K562 (cell line): ENCODE results near the gene ENPP6. TPM values are rescaled to one million over a fixed set of nuclear protein-coding genes. Genes with fewer than 3 reads are reported as not detected.
A peak's percentile ranks its signal among the peaks of the same experiment; 100 is the strongest.

ENCODE experiments used
- ATAC-seq: fragments of 200-7000 bp; cut with Tn5 transposase; 3 replicates; pipeline ENCODE4 v1.9.1; 2020; ENCODE audit warnings: moderate library complexity
- Bru-seq: library from RNA; stranded (reverse); fragments of 400-500 nt; gene quantifications from one replicate; lab custom pipeline; 2021; lab: Mats Ljungman, UMichigan
- BruChase-seq, 2 experiments: library from RNA; stranded (reverse); fragments of 400-500 nt; gene quantifications; one replicate each; lab custom pipeline; 2021; lab: Mats Ljungman, UMichigan
- BruUV-seq: library from RNA; stranded (reverse); fragments of 400-500 nt; replicated peaks from 2 replicates; lab custom pipeline; 2021; lab: Mats Ljungman, UMichigan
- CTCF ChIA-PET: fragments of 300-600 bp; formaldehyde crosslinking; extraction: SDS; loops from one replicate; lab custom pipeline; 2021; ENCODE audit warnings: low intra/inter-chr PET ratio; lab: Yijun Ruan, JAX
- POLR2A ChIA-PET: fragments of 300-600, 350-650 bp; sonication (Branson Sonifier 250); formaldehyde crosslinking; extraction: SDS; loops from one replicate; lab custom pipeline; 2021; ENCODE audit warnings: antibody characterized with exemption, inconsistent platforms; lab: Yijun Ruan, JAX
- DNase-seq, 4 experiments: peaks; one replicate each; pipeline versions ENCODE4 v3.0.0 to v3.0.0-alpha.2; 2011 to 2018; ENCODE audit warnings: low spot score in 3 of 4, mixed read lengths in 3 of 4; ENCODE audit errors: extremely low read depth in 1 of 4
- FAIRE-seq: peaks from 2 replicates; lab custom pipeline; 2011; peaks lifted over from hg19 to GRCh38; lab: Jason Lieb, UNC
- H2AFZ ChIP-seq: 2 replicates; pipeline ENCODE4 v1.6.0; 2011; ENCODE audit warnings: low read depth, low read length, control low read depth, inconsistent platforms
- H3K27ac ChIP-seq: fragments of 200-600 bp; 3 replicates; pipeline ENCODE4 v1.8.0; 2011; ENCODE audit warnings: low read depth, mild to moderate bottlenecking, control low read depth, inconsistent platforms, low read length, moderate library complexity, mixed read lengths; ENCODE audit errors: extremely low read depth
- H3K27me3 ChIP-seq, 2 experiments: fragments of 300-600 bp in 1 of 2; 2 replicates in 1 of 2; 3 replicates in 1 of 2; pipeline versions ENCODE4 v1.6.0 to v1.8.0; 2011; ENCODE audit warnings: inconsistent platforms in 2 of 2, low read length in 2 of 2, mild to moderate bottlenecking in 1 of 2, mixed read lengths in 1 of 2, moderate library complexity in 1 of 2; ENCODE audit not compliant: control insufficient read depth in 2 of 2, insufficient read depth in 2 of 2
- H3K36me3 ChIP-seq: fragments of 300-600 bp; 3 replicates; pipeline ENCODE4 v1.8.0; 2011; ENCODE audit warnings: mild to moderate bottlenecking, low read length, inconsistent platforms; ENCODE audit not compliant: control insufficient read depth, insufficient read depth
- H3K4me1 ChIP-seq, 2 experiments: fragments of 200-600 bp in 1 of 2; replicated peaks in 1 of 2; 2 replicates in 1 of 2; 3 replicates in 1 of 2; pipeline versions ENCODE4 v1.5.1 to v1.8.0; 2011; ENCODE audit warnings: inconsistent platforms in 2 of 2, low read length in 2 of 2, mild to moderate bottlenecking in 1 of 2, mixed read lengths in 1 of 2, moderate library complexity in 1 of 2; ENCODE audit not compliant: control insufficient read depth in 2 of 2, insufficient read depth in 2 of 2
- H3K4me2 ChIP-seq: 2 replicates; pipeline ENCODE4 v1.6.1; 2011; ENCODE audit warnings: low read length, control low read depth, inconsistent platforms, mixed read lengths; ENCODE audit not compliant: insufficient read depth
- H3K4me3 ChIP-seq: fragments of 200-600 bp; sonication (generic), shearing (Covaris generic); 2 replicates; pipeline ENCODE4 v1.5.1; 2016; ENCODE audit warnings: control low read depth, inconsistent platforms
- H3K79me2 ChIP-seq: fragments of 200-600 bp; 3 replicates; pipeline ENCODE4 v1.8.0; 2011; ENCODE audit warnings: low read length, inconsistent platforms; ENCODE audit not compliant: control insufficient read depth, insufficient read depth
- H3K9ac ChIP-seq, 2 experiments: 2 replicates each; pipeline versions ENCODE4 v1.6.0 to v1.6.1; 2011; ENCODE audit warnings: low read depth in 2 of 2, low read length in 2 of 2, control low read depth in 1 of 2, inconsistent platforms in 1 of 2, mild to moderate bottlenecking in 1 of 2, mixed read lengths in 1 of 2; ENCODE audit not compliant: insufficient read depth in 1 of 2
- H3K9me1 ChIP-seq: one replicate; pipeline ENCODE4 v1.6.0; 2011; ENCODE audit warnings: inconsistent platforms, mild to moderate bottlenecking, low read length, moderate library complexity; ENCODE audit not compliant: control insufficient read depth, insufficient read depth
- H3K9me3 ChIP-seq: replicated peaks from 2 replicates; pipeline ENCODE4 v1.5.1; 2011; ENCODE audit warnings: low read depth, low read length, inconsistent platforms; ENCODE audit not compliant: control insufficient read depth, insufficient read depth
- H4K20me1 ChIP-seq: replicated peaks from 2 replicates; pipeline ENCODE4 v1.6.1; 2011; ENCODE audit warnings: low read length, inconsistent platforms, mixed read lengths; ENCODE audit not compliant: control insufficient read depth, insufficient read depth
- PCBP2 ChIP-seq: fragments of 200-400 bp; formaldehyde crosslinking; IDR thresholded peaks from 2 replicates; pipeline ENCODE4 v1.6.1; 2018; ENCODE audit warnings: low read length, low read depth, mild to moderate bottlenecking, moderate library complexity; ENCODE audit not compliant: poor library complexity, severe bottlenecking
- POLR2AphosphoS2 ChIP-seq: IDR thresholded peaks from 2 replicates; pipeline ENCODE4 v1.6.1; 2012; ENCODE audit warnings: low read length, improper control_type of control experiment
- RBM15 ChIP-seq: fragments of 200-400 bp; formaldehyde crosslinking; IDR thresholded peaks from 2 replicates; pipeline ENCODE4 v1.6.1; 2018; ENCODE audit warnings: mild to moderate bottlenecking, low read length, moderate library complexity; ENCODE audit not compliant: insufficient read depth
- ZBTB17 ChIP-seq: fragments of 450-650 bp; formaldehyde crosslinking; IDR thresholded peaks from 2 replicates; pipeline ENCODE4 v1.4.0; 2020; ENCODE audit warnings: mild to moderate bottlenecking
- WGBS: fragments of 100-300 bp; shearing (Covaris generic); methylation state at CpG from one replicate; pipeline ENCODE4 v1.1.6; 2016; ENCODE audit warnings: low coverage, mixed read lengths; ENCODE audit not compliant: insufficient coverage; ENCODE audit errors: missing lambda C conversion rate; 5-methylcytosine and 5-hydroxymethylcytosine counted together
- in situ Hi-C: fragments of 300-500 bp; cut with MboI; formaldehyde crosslinking; loops from 4 replicates; pipeline ENCODE4 v1.15.0; 2018; ENCODE audit warnings: inconsistent platforms, mixed read lengths
- intact Hi-C: fragments of 100-400 bp; cut with micrococcal nuclease; formaldehyde crosslinking; loops from 2 replicates; pipeline ENCODE4 v1.14.2; 2022
- long read RNA-seq, 3 experiments: library from polyadenylated mRNA in 2 of 3; library from RNA in 1 of 3; unstranded in 2 of 3; stranded (forward) in 1 of 3; transcript quantifications; one replicate each; pipeline ENCODE4 v2.0.0, GENCODE V29; 2019 to 2022
- polyA minus RNA-seq, 3 experiments: library from RNA; depleted of rRNA, polyadenylated mRNA; stranded (reverse); fragments of >200 nt; gene quantifications; 2 replicates each; pipeline ENCODE4 v1.2.3, GENCODE V29; 2011
- polyA plus RNA-seq, 8 experiments: library from polyadenylated mRNA; depleted of rRNA in 4 of 8; stranded (reverse) in 5 of 8; unstranded in 3 of 8; fragments of >200 nt; fragmentation: Nextera tagmentation in 2 of 8; fragmentation: Illumina TruSeq in 1 of 8; extraction: Ambion mirVana in 2 of 8; extraction: Trizol in 1 of 8; gene quantifications; 2 replicates each; pipeline versions ENCODE4 v1.2.1 to v1.2.3, GENCODE V29; 2011 to 2014; ENCODE audit warnings: inconsistent platforms in 1 of 8, missing spikeins in 1 of 8
- total RNA-seq, 7 experiments: library from RNA; depleted of rRNA in 6 of 7; stranded (reverse); fragments of >200 nt in 6 of 7; fragmentation: Illumina TruSeq in 2 of 7; extraction: Trizol in 2 of 7; gene quantifications; 2 replicates each; pipeline versions ENCODE4 v1.2.1 to v1.2.3, GENCODE V29; 2011 to 2021; ENCODE audit warnings: low replicate concordance in 1 of 7

The ENPP6 gene
- not detected in 2 replicates for total RNA-seq (2011; cell fraction: chromatin; rRNA removed; ENCODE audit: low replicate concordance)
- not detected in 2 replicates for total RNA-seq (2011; cell fraction: nucleolus; rRNA removed)
- not detected in 2 replicates for total RNA-seq (2011; cell fraction: nucleoplasm; rRNA removed)
- total RNA-seq (2014; rRNA removed) (not detected in 2 replicates), total RNA-seq (2014; rRNA removed; fragmentation: Illumina TruSeq; extraction: Trizol) (not detected in 2 replicates), total RNA-seq (2015; rRNA removed; fragmentation: Illumina TruSeq; extraction: Trizol) (0.29 TPM in 1 of 2 replicates, not detected in the other), total RNA-seq (2021) (not detected in 2 replicates), polyA plus RNA-seq (2011; rRNA removed) (not detected in 2 replicates), polyA plus RNA-seq (2014; fragmentation: Illumina TruSeq; extraction: Trizol) (not detected in 2 replicates), polyA plus RNA-seq (2014; fragmentation: Nextera tagmentation; extraction: Ambion mirVana) (not detected), polyA plus RNA-seq (2014; rRNA removed) (not detected in 2 replicates), polyA minus RNA-seq (2011; rRNA and poly(A)+ RNA removed) (not detected in 2 replicates), Bru-seq, nascent RNA (percentile 7 among the genes with signal in this experiment), BruChase-seq, experiment 1, labeled RNA remaining after a 2-hour chase (percentile 4 among the genes with signal in this experiment), BruChase-seq, experiment 2, labeled RNA remaining after a 6-hour chase (percentile 7 among the genes with signal in this experiment)
- not detected in 2 replicates for polyA plus RNA-seq (2011; cell fraction: cytosol; rRNA removed)
- polyA plus RNA-seq (2011; cell fraction: nucleus; rRNA removed): not detected in 2 replicates
- 0.36 TPM in 1 of 2 replicates, not detected in the other for polyA plus RNA-seq (2012)
- not detected in 2 replicates for polyA minus RNA-seq (2011; cell fraction: cytosol; rRNA and poly(A)+ RNA removed)
- not detected in 2 replicates for polyA minus RNA-seq (2011; cell fraction: nucleus; rRNA and poly(A)+ RNA removed)
- long read RNA-seq, experiment 1: 0 reads
- long read RNA-seq, experiment 2: 0 reads
- long read RNA-seq, experiment 3: 0 reads

DNA sequence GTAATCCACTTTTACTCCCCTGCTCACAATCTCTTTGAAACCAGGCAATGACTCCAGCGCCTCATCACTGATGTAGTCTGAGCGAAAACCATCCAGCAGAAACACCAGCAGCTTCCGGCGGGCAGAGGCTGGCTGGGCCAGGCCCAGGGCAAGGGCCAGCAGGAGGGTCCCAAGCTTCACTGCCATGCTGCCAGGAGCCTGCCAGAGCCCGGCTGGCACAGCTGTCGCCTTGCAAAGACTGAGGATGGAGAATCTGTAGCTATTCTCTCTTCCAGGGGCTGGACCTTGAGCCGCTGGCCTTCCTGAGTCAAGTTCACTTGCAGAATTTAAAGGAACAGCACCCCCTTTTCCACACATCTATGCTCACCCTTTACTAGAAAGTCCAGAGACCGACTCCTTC, at the start of gene ENPP6:
Gene ENPP6, minus strand, starts transcription at position 240 of the 400 bp plus-strand sequence. Its CDS starts 54 bp downstream, at position 186.
- Histone ChIP-seq H3K27ac (no peak within 1 kb of the TSS), H3K4me1 (peaks cover 0 to 3% of the 10 kb centered on the region in 2 experiments; a peak in 1 of 5 replicates), H3K79me2 (no peaks in the 10 kb centered on the region), H3K4me2 (no peak within 1 kb of the TSS), H3K9me3 (no peaks in the 10 kb centered on the region), H2AFZ (no peak within 1 kb of the TSS), H3K9me1 (no peaks in the 10 kb centered on the region), H3K27me3 (peaks cover 22 to 28% of the 10 kb centered on the region in 2 experiments), H3K4me3 (no peak within 1 kb of the TSS), H4K20me1 (no peaks in the 10 kb centered on the region), H3K9ac (no peak within 1 kb of the TSS), H3K36me3 (no peaks in the 10 kb centered on the region)
- no TSS peak for BruUV-seq
- DNase-seq (no peak), FAIRE-seq (no peak), ATAC-seq (no peak)
- in situ Hi-C loops (no loop called here), intact Hi-C loops (no loop called here)
- TF ChIP-seq POLR2AphosphoS2 (no peak), ZBTB17 (CRISPR knock-in tag) (no peak), RBM15 (no peak), PCBP2 (no peak)
- ChIA-PET POLR2A (interaction anchor here (0.5 to 1.1 kb wide), 4 partner anchors 14 to 258 kb away, joined by 3 to 4 read pairs (median 3); no protein-coding TSS in a partner anchor), CTCF (no interaction called here)
- 4% methylated on average over 7 of the region's 8 CpGs for WGBS
